GM12874 (cell line): Measurements from ENCODE around the gene ZNF557.

Experiments
- TF ChIP-seq, protein P1 (sequence below): IDR thresholded peaks from 2 replicates; pipeline ENCODE4 v1.5.1; 2011; ENCODE audit warnings: low read depth, mild to moderate bottlenecking, control low read depth, low read length, moderate library complexity; ENCODE audit not compliant: insufficient read depth

ZNF557 gene

DNA sequence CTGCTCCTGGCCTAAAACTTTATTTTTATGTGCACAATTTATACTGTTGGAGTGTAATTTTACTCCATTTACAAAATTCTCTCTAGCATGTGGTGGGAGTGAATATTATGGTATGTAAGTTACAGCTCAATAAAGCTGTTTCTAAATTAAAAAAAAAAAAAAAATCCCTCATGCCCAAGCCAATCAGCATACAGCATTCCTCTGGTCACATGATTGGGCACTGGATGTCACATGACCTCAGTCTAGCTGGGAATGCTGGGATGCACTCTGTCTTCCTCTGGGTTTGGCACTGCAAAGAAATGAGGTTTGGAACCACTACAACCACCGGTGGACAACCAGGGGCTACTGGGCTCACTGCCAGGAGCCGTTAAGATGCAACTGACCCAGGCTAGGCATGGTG, 67.6 kb downstream of the ZNF557 start:
- TF ChIP-seq, protein P1, sequence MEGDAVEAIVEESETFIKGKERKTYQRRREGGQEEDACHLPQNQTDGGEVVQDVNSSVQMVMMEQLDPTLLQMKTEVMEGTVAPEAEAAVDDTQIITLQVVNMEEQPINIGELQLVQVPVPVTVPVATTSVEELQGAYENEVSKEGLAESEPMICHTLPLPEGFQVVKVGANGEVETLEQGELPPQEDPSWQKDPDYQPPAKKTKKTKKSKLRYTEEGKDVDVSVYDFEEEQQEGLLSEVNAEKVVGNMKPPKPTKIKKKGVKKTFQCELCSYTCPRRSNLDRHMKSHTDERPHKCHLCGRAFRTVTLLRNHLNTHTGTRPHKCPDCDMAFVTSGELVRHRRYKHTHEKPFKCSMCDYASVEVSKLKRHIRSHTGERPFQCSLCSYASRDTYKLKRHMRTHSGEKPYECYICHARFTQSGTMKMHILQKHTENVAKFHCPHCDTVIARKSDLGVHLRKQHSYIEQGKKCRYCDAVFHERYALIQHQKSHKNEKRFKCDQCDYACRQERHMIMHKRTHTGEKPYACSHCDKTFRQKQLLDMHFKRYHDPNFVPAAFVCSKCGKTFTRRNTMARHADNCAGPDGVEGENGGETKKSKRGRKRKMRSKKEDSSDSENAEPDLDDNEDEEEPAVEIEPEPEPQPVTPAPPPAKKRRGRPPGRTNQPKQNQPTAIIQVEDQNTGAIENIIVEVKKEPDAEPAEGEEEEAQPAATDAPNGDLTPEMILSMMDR = no peak
